Suprapubic skin (tissue), 3 donors: ENCODE results near the gene CDH4.

ENCODE experiments used
- CTCF ChIP-seq, 2 donors: fragments of 200-600 bp in 1 of 2; fragments of 450-650 bp in 1 of 2; sonication (generic) in 1 of 2; IDR thresholded peaks; one replicate each; pipeline ENCODE4 v1.5.1; 2016 to 2019; ENCODE audit warnings: antibody characterized with exemption in 2 of 2, mild to moderate bottlenecking in 1 of 2, moderate library complexity in 1 of 2
- POLR2A ChIP-seq, 2 donors: fragments of 450-650 bp; IDR thresholded peaks; one replicate each; pipeline ENCODE4 v1.6.1; 2017; ENCODE audit warnings: antibody characterized with exemption in 2 of 2, mild to moderate bottlenecking in 2 of 2, moderate library complexity in 2 of 2

GRCh38 chr20:61570646-61571195, 318.7 kb downstream of the CDH4 start:
- TF ChIP-seq CTCF (IDR thresholded peaks at IDR 0.05) (no peak), POLR2A (IDR thresholded peaks at IDR 0.05) (no peak)
